OCI-LY3 (cell line): ENCODE data around the gene SALL2.

ENCODE experiments used
- CTCF ChIP-seq: fragments of 200-600, 300-600 bp; sonication (generic); IDR thresholded peaks from 2 replicates; pipeline ENCODE4 v1.5.1; 2014; ENCODE audit warnings: antibody characterized with exemption, low read length, low read depth
- EZH2phosphoT487 ChIP-seq: fragments of 200-600 bp; shearing (Covaris generic); IDR thresholded peaks from 2 replicates; pipeline ENCODE4 v1.6.1; 2018; ENCODE audit warnings: antibody characterized with exemption, mixed run types, low read depth

- TF ChIP-seq CTCF (no peak), EZH2phosphoT487 (no peak)
Measured at GRCh38 chr14:21528381-21529348, 2.5 kb upstream of the SALL2 start.
